A549 (cell line): Measurements from ENCODE around the gene CELF2. TPM values are rescaled to one million over a fixed set of nuclear protein-coding genes. Genes with fewer than 3 reads are reported as not detected.

Source experiments
- ATAC-seq, 2 experiments: fragments of 200-7000 bp in 1 of 2; fragments of >200 bp in 1 of 2; cut with Nextera tagmentation in 1 of 2; cut with Tn5 transposase in 1 of 2; 3 replicates each; pipeline versions ENCODE4 v1.8.0 to v1.9.1; 2018 to 2020; ENCODE audit warnings: mild to moderate bottlenecking in 1 of 2, moderate library complexity in 1 of 2
- CTCF ChIA-PET: fragments of 300-600 bp; sonication (Branson Sonifier 250); formaldehyde crosslinking; extraction: SDS; loops from one replicate; lab custom pipeline; 2021; ENCODE audit warnings: antibody characterized with exemption, inconsistent platforms; lab: Yijun Ruan, JAX
- POLR2A ChIA-PET: fragments of 350-600 bp; formaldehyde crosslinking; extraction: SDS; loops from one replicate; lab custom pipeline; 2021; ENCODE audit warnings: antibody characterized with exemption, inconsistent platforms; lab: Yijun Ruan, JAX
- DNase-seq, 2 experiments: peaks; one replicate each; pipeline versions ENCODE4 v3.0.0 to v3.0.0-alpha.2; 2011 to 2016; ENCODE audit warnings: low read depth in 1 of 2, low spot score in 1 of 2
- FAIRE-seq: peaks from 2 replicates; lab custom pipeline; 2011; peaks lifted over from hg19 to GRCh38; lab: Jason Lieb, UNC
- H3K27ac ChIP-seq, 2 experiments: fragments of >200 bp; sonication (Bioruptor Twin); formaldehyde crosslinking; 3 replicates each; pipeline ENCODE4 v1.5.1; 2016 to 2017
- H3K4me1 ChIP-seq: fragments of >200 bp; sonication (Bioruptor Twin); formaldehyde crosslinking; 3 replicates; pipeline ENCODE4 v1.6.1; 2016
- H3K4me2 ChIP-seq: fragments of >200 bp; sonication (Bioruptor Twin); formaldehyde crosslinking; 3 replicates; pipeline ENCODE4 v1.6.1; 2016
- H3K4me3 ChIP-seq: fragments of >200 bp; sonication (Bioruptor Twin); formaldehyde crosslinking; 3 replicates; pipeline ENCODE4 v1.5.1; 2016
- H3K9me3 ChIP-seq: fragments of >200 bp; sonication (Bioruptor Twin); formaldehyde crosslinking; 3 replicates; pipeline ENCODE4 v1.6.1; 2016
- CBX8 ChIP-seq: fragments of 200-600 bp; sonication (generic); IDR thresholded peaks from 2 replicates; pipeline ENCODE4 v1.6.1; 2016
- CEBPB ChIP-seq, 2 experiments: fragments of >200 bp in 1 of 2; sonication (Bioruptor Twin) in 1 of 2; formaldehyde crosslinking in 1 of 2; IDR thresholded peaks; 2 replicates each; pipeline ENCODE4 v1.6.1; 2012 to 2016
- CHD2 ChIP-seq: fragments of 150-350 bp; IDR thresholded peaks from 2 replicates; pipeline ENCODE4 v1.6.1; 2014; ENCODE audit warnings: low read length; ENCODE audit not compliant: partially characterized antibody
- CHD4 ChIP-seq: fragments of 200-600 bp; sonication (generic); IDR thresholded peaks from 2 replicates; pipeline ENCODE4 v1.6.1; 2016; ENCODE audit warnings: antibody characterized with exemption, mild to moderate bottlenecking, borderline replicate concordance
- ESRRA ChIP-seq: fragments of 150-350 bp; IDR thresholded peaks from 2 replicates; pipeline ENCODE4 v1.6.1; 2014; ENCODE audit warnings: mild to moderate bottlenecking, low read length, borderline replicate concordance
- FOXS1 ChIP-seq: fragments of 250-450 bp; sonication (Bioruptor Pico); IDR thresholded peaks from 2 replicates; pipeline ENCODE4 v1.5.0; 2020; ENCODE audit warnings: mild to moderate bottlenecking, moderate library complexity
- HDAC2 ChIP-seq: fragments of 200-600 bp; sonication (generic); IDR thresholded peaks from 2 replicates; pipeline ENCODE4 v1.6.1; 2016
- HOXB13 ChIP-seq: fragments of 250-450 bp; sonication (Bioruptor Pico); IDR thresholded peaks from 2 replicates; pipeline ENCODE4 v1.5.0; 2020; ENCODE audit warnings: low read depth, mild to moderate bottlenecking, moderate library complexity
- HOXB5 ChIP-seq: fragments of 250-450 bp; sonication (Bioruptor Pico); IDR thresholded peaks from 2 replicates; pipeline ENCODE4 v1.5.0; 2020; ENCODE audit warnings: mild to moderate bottlenecking, moderate library complexity
- JUN ChIP-seq, 2 experiments: fragments of >200 bp; sonication (Bioruptor Twin); formaldehyde crosslinking; IDR thresholded peaks; 2 replicates in 1 of 2; 3 replicates in 1 of 2; pipeline ENCODE4 v1.6.1; 2016 to 2017
- KDM1A ChIP-seq: fragments of 200-600 bp; sonication (generic); IDR thresholded peaks from 2 replicates; pipeline ENCODE4 v1.6.1; 2016; ENCODE audit warnings: low read depth, mild to moderate bottlenecking
- KDM5A ChIP-seq: fragments of 200-600 bp; sonication (generic); IDR thresholded peaks from 2 replicates; pipeline ENCODE4 v1.6.1; 2016; ENCODE audit warnings: antibody characterized with exemption, mild to moderate bottlenecking
- MAFK ChIP-seq: fragments of 450-650 bp; IDR thresholded peaks from 2 replicates; pipeline ENCODE4 v1.6.1; 2014; ENCODE audit not compliant: partially characterized antibody
- MYC ChIP-seq: IDR thresholded peaks from 2 replicates; pipeline ENCODE4 v1.6.1; 2012; ENCODE audit warnings: mild to moderate bottlenecking, inconsistent platforms, low read length, improper control_type of control experiment, borderline replicate concordance
- NPAS2 ChIP-seq: fragments of 250-450 bp; sonication (Bioruptor Pico); IDR thresholded peaks from 2 replicates; pipeline ENCODE4 v1.8.0; 2022; ENCODE audit warnings: mild to moderate bottlenecking, moderate library complexity, borderline replicate concordance
- NR3C1 ChIP-seq: fragments of >200 bp; sonication (Bioruptor Twin); formaldehyde crosslinking; IDR thresholded peaks from 3 replicates; pipeline ENCODE4 v1.6.1; 2017
- RARB ChIP-seq: fragments of 250-450 bp; sonication (Bioruptor Pico); IDR thresholded peaks from 2 replicates; pipeline ENCODE4 v1.8.0; 2021; ENCODE audit warnings: mild to moderate bottlenecking, moderate library complexity
- RFX5 ChIP-seq: fragments of 450-650 bp; IDR thresholded peaks from 2 replicates; pipeline ENCODE4 v1.7.1; 2014; ENCODE audit warnings: antibody characterized with exemption, mild to moderate bottlenecking, moderate library complexity
- RNF2 ChIP-seq: fragments of 200-600 bp; sonication (generic); IDR thresholded peaks from 2 replicates; pipeline ENCODE4 v1.6.1; 2016; ENCODE audit warnings: low read depth, mild to moderate bottlenecking, antibody characterized with exemption, moderate library complexity, borderline replicate concordance
- SMC3 ChIP-seq: fragments of >200 bp; sonication (Bioruptor Twin); formaldehyde crosslinking; IDR thresholded peaks from 3 replicates; pipeline ENCODE4 v1.6.1; 2018; ENCODE audit warnings: inconsistent platforms
- TP53 ChIP-seq: fragments of 250-450 bp; sonication (Bioruptor Pico); IDR thresholded peaks from 2 replicates; pipeline ENCODE4 v1.5.0; 2021; ENCODE audit warnings: mild to moderate bottlenecking, moderate library complexity
- USF2 ChIP-seq: fragments of 450-650 bp; IDR thresholded peaks from 2 replicates; pipeline ENCODE4 v1.6.1; 2014; ENCODE audit warnings: antibody characterized with exemption
- ZC3H11A ChIP-seq: fragments of 450-650 bp; IDR thresholded peaks from 2 replicates; pipeline ENCODE4 v1.6.1; 2014; ENCODE audit warnings: antibody characterized with exemption, mild to moderate bottlenecking
- ZNF302 ChIP-seq: fragments of 250-450 bp; sonication (Bioruptor Pico); IDR thresholded peaks from 2 replicates; pipeline ENCODE4 v1.9.0; 2021; ENCODE audit warnings: inconsistent platforms, mild to moderate bottlenecking, moderate library complexity
- WGBS: methylation state at CpG from one replicate; pipeline ENCODE4 v1.1.6; 2017; ENCODE audit errors: missing lambda C conversion rate; 5-methylcytosine and 5-hydroxymethylcytosine counted together
- polyA plus RNA-seq, 4 experiments: library from polyadenylated mRNA; depleted of rRNA in 3 of 4; stranded (reverse); fragments of >200 nt; fragmentation: RNase III in 1 of 4; extraction: RNeasy Plus Mini Kit Qiagen cat#74134 plus additional on column Dnase treatment in 1 of 4; gene quantifications; 2 replicates in 3 of 4; 3 replicates in 1 of 4; pipeline ENCODE4 v1.2.3, GENCODE V29; 2011 to 2017
- TF ChIP-seq, protein P1 (sequence below): fragments of >200 bp; sonication (Bioruptor Twin); formaldehyde crosslinking; IDR thresholded peaks from 3 replicates; pipeline ENCODE4 v1.5.1; 2016
- TF ChIP-seq, protein P2 (sequence below): fragments of 150-350 bp; IDR thresholded peaks from 2 replicates; pipeline ENCODE4 v1.6.1; 2014; ENCODE audit warnings: low read depth, mild to moderate bottlenecking, low read length
- TF ChIP-seq, protein P3 (sequence below): IDR thresholded peaks from 2 replicates; pipeline ENCODE4 v1.6.1; 2012

The CELF2 gene
- polyA plus RNA-seq, 2 of the 4 experiments (the other 2 are of a cell fraction), result 0.01 to 0.03 TPM

- ChIA-PET CTCF (interaction anchor here (1.3 kb wide), 1 partner anchor 22 kb away, joined by 3 read pairs; no protein-coding TSS in a partner anchor), POLR2A (no interaction called here)
- WGBS, result 2% methylated on average over 4 of the region's 4 CpGs
- FAIRE-seq, result no peak
- DNase-seq, result no peak
- Histone ChIP-seq H3K4me3 (no peak overlapping the region), H3K4me2 (no peak overlapping the region), H3K27ac (no peak overlapping the region), H3K4me1 (no peaks in the 10 kb centered on the region), H3K9me3 (no peaks in the 10 kb centered on the region)
- TF ChIP-seq CEBPB (IDR thresholded peaks at IDR 0.05) (no peak), HOXB5 (CRISPR knock-in tag) (no peak), FOXS1 (CRISPR knock-in tag) (no peak), USF2 (no peak), KDM1A (no peak), CHD4 (no peak)
- TF ChIP-seq, protein P1, sequence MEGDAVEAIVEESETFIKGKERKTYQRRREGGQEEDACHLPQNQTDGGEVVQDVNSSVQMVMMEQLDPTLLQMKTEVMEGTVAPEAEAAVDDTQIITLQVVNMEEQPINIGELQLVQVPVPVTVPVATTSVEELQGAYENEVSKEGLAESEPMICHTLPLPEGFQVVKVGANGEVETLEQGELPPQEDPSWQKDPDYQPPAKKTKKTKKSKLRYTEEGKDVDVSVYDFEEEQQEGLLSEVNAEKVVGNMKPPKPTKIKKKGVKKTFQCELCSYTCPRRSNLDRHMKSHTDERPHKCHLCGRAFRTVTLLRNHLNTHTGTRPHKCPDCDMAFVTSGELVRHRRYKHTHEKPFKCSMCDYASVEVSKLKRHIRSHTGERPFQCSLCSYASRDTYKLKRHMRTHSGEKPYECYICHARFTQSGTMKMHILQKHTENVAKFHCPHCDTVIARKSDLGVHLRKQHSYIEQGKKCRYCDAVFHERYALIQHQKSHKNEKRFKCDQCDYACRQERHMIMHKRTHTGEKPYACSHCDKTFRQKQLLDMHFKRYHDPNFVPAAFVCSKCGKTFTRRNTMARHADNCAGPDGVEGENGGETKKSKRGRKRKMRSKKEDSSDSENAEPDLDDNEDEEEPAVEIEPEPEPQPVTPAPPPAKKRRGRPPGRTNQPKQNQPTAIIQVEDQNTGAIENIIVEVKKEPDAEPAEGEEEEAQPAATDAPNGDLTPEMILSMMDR, result no peak
- no peak for ATAC-seq
Observed at GRCh38 chr10:11076221-11076620, 58.5 kb downstream of the CELF2 start.

DNA sequence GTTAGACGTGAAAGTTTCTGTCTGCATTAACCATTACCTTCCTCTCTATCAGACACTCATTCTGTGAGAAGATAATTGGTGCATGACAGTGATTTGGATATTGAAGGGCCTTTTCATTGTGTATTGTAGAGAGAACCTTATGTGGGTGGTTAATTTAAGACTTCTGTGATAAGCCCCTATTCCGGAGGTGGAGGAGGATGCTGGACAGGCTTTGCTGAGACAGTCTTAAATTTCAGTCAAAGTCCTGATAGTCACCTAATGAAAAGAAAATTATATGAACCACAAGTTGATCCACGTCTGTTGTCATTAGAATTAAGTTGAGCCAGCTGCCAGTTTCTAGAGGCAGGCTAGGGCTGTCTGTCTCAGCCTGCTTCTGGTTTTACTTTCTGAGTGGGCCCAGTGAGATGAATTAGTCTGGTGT, 62.9 kb downstream of the CELF2 start:
- FAIRE-seq (no peak), ATAC-seq (no peak)
- CTCF ChIA-PET, result no interaction called here

DNA sequence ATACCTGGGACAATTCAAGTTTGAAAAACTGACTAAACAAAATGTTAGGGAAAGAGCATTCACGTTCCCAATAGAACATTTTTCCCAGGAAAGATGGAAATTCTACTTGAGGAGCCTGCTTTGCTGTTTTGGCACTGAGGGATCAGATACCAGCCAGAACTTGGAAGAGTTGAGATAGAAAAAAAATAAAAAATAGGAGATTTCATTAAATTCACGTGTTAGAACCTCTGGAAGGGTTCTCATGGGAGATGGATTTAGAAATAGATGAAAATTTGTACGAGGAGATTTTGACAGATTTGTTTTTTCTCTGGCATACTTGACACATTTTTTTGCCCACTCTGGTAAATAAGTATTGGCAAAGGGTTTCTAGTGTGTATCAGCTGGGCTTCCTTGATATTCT, 63.7 kb downstream of the CELF2 start:
- no peak overlapping the region for H3K4me3 ChIP-seq
- no peaks in the 10 kb centered on the region for H3K9me3 ChIP-seq
- DNase-seq (no peak), ATAC-seq (no peak), FAIRE-seq (no peak)
- ChIA-PET POLR2A (no interaction called here), CTCF (no interaction called here)
- no peak overlapping the region for H3K4me2 ChIP-seq
- H3K4me1 ChIP-seq, result no peaks in the 10 kb centered on the region
- no peak for TF ChIP-seq CHD2
- TF ChIP-seq, protein P2, sequence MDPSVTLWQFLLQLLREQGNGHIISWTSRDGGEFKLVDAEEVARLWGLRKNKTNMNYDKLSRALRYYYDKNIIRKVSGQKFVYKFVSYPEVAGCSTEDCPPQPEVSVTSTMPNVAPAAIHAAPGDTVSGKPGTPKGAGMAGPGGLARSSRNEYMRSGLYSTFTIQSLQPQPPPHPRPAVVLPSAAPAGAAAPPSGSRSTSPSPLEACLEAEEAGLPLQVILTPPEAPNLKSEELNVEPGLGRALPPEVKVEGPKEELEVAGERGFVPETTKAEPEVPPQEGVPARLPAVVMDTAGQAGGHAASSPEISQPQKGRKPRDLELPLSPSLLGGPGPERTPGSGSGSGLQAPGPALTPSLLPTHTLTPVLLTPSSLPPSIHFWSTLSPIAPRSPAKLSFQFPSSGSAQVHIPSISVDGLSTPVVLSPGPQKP, result no peak
- TF ChIP-seq TP53 (CRISPR knock-in tag), result no peak
- no peak overlapping the region for H3K27ac ChIP-seq
- 2% methylated on average over 3 of the region's 3 CpGs for WGBS

More for the DNA sequence above, 62.9 kb downstream of the CELF2 start:
- Histone ChIP-seq H3K9me3 (no peaks in the 10 kb centered on the region), H3K4me1 (no peaks in the 10 kb centered on the region), H3K4me2 (no peak overlapping the region), H3K27ac (no peak overlapping the region), H3K4me3 (no peak overlapping the region)
- DNase-seq, result no peak
- POLR2A ChIA-PET, result no interaction called here
- no peak for TF ChIP-seq ESRRA
- no peak for TF ChIP-seq ZC3H11A
- no peak for TF ChIP-seq KDM5A
- 5% methylated on average over 3 of the region's 3 CpGs for WGBS

- Histone ChIP-seq H3K4me3 (no peak overlapping the region), H3K27ac (no peak overlapping the region), H3K9me3 (no peaks in the 10 kb centered on the region), H3K4me2 (no peak overlapping the region), H3K4me1 (no peaks in the 10 kb centered on the region)
- DNase-seq (no peak), FAIRE-seq (no peak), ATAC-seq (no peak)
- ChIA-PET POLR2A (no interaction called here), CTCF (interaction anchor here (0.9 kb wide), 1 partner anchor 1740 kb away, joined by 3 read pairs; no protein-coding TSS in a partner anchor)
- 3% methylated on average over 1 of the region's 1 CpG for WGBS
- TF ChIP-seq ZNF302 (CRISPR knock-in tag), result no peak
- no peak for TF ChIP-seq SMC3
- no peak for TF ChIP-seq RFX5
- TF ChIP-seq ZC3H11A, result no peak
- no peak for TF ChIP-seq HDAC2
- no peak for TF ChIP-seq NPAS2 (CRISPR knock-in tag)
- TF ChIP-seq, protein P2, result no peak
- TF ChIP-seq, protein P3, sequence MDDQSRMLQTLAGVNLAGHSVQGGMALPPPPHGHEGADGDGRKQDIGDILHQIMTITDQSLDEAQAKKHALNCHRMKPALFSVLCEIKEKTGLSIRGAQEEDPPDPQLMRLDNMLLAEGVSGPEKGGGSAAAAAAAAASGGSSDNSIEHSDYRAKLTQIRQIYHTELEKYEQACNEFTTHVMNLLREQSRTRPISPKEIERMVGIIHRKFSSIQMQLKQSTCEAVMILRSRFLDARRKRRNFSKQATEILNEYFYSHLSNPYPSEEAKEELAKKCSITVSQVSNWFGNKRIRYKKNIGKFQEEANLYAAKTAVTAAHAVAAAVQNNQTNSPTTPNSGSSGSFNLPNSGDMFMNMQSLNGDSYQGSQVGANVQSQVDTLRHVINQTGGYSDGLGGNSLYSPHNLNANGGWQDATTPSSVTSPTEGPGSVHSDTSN, result no peak
- no peak for TF ChIP-seq CHD2
- TF ChIP-seq RNF2, result no peak
- no peak for TF ChIP-seq CBX8
- TF ChIP-seq MYC, result no peak
- no peak for TF ChIP-seq MAFK
- no peak for TF ChIP-seq NR3C1
- TF ChIP-seq JUN (IDR thresholded peaks at IDR 0.05), result no peak
- no peak for TF ChIP-seq HOXB13 (CRISPR knock-in tag)
- TF ChIP-seq RARB (CRISPR knock-in tag), result no peak
Observed at GRCh38 chr10:11082526-11082925, 64.9 kb downstream of the CELF2 start.
